Measurements from ENCODE around the gene MYO5A. TPM values are rescaled to one million over a fixed set of nuclear protein-coding genes. Genes with fewer than 3 reads are reported as not detected.

Gene MYO5A
- total and polyA plus RNA-seq, 9 donors, result 3.8 to 26.5 (median 15.1) TPM

DNA sequence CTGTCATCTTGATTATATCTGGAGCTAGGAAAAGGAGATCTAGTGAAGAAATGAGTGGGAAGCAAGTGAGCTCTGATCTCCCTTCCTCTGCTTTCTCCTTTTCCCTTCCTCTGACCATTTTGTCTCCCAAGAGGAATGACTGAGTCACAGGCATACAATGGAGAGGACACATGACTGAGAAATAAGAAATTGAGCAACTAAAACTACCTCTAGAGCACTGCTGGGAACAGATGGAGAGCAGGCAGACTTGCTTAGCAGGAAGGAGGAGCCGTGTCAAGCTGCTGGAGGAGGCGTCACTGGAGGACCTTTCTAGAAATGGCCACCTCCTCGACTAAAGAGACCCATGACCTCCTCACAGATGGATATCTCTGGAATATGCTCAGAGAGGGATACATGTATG is 166.2 kb downstream of the MYO5A start:
- no peaks in the 10 kb centered on the region for H3K36me3 ChIP-seq
- TF ChIP-seq, protein P1, sequence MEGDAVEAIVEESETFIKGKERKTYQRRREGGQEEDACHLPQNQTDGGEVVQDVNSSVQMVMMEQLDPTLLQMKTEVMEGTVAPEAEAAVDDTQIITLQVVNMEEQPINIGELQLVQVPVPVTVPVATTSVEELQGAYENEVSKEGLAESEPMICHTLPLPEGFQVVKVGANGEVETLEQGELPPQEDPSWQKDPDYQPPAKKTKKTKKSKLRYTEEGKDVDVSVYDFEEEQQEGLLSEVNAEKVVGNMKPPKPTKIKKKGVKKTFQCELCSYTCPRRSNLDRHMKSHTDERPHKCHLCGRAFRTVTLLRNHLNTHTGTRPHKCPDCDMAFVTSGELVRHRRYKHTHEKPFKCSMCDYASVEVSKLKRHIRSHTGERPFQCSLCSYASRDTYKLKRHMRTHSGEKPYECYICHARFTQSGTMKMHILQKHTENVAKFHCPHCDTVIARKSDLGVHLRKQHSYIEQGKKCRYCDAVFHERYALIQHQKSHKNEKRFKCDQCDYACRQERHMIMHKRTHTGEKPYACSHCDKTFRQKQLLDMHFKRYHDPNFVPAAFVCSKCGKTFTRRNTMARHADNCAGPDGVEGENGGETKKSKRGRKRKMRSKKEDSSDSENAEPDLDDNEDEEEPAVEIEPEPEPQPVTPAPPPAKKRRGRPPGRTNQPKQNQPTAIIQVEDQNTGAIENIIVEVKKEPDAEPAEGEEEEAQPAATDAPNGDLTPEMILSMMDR (IDR thresholded peaks at IDR 0.05), result no peak
- TF ChIP-seq POLR2A (IDR thresholded peaks at IDR 0.05) (no peak), EP300 (IDR thresholded peaks at IDR 0.05) (no peak)
- H3K27ac ChIP-seq, result no peak overlapping the region

DNA sequence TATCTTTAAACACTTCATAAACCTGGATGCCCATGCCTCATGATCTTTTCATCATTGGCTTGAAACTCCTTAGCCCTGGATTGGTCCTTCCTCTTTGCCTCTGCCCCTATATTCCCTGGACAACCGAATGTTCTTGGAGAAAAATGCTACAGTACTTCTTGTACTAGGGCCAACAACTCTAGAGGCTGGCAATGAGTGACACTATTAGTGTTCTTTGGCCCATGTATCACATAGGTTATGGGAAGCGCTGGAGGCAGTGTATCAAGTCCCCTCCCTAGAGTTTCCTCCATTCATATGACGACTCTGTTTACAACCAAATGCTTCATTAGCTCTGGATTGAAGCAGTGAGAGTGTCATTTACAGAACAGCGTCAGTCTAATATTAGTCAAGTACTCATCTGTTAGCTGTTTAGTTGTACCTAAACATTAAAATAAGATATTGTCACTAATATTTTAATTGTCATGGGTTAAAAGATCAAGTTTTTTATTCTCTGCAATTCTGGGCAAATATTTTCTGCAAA is 166.6 kb downstream of the MYO5A start:
- Histone ChIP-seq H3K36me3 (no peaks in the 10 kb centered on the region), H3K4me1 (ENCODE audit: insufficient read depth) (no peaks in the 10 kb centered on the region), H3K4me3 (no peak overlapping the region), H3K9me3 (no peaks in the 10 kb centered on the region), H3K27me3 (no peaks in the 10 kb centered on the region), H3K27ac (no peak overlapping the region)
- no peak for DNase-seq
- WGBS, 3 donors, result 89 to 95% (median 95%) methylated on average over 4 of the region's 4 CpGs
- intact Hi-C loops (cut with DNase I), result no loop called here
- TF ChIP-seq, protein P1 (IDR thresholded peaks at IDR 0.05), result no peak
- TF ChIP-seq POLR2A (IDR thresholded peaks at IDR 0.05) (no peak), EP300 (IDR thresholded peaks at IDR 0.05) (no peak)

More for the DNA sequence above, 166.2 kb downstream of the MYO5A start:
- no peaks in the 10 kb centered on the region for H3K4me1 ChIP-seq (ENCODE audit: insufficient read depth)
- no peak overlapping the region for H3K4me3 ChIP-seq
- H3K27me3 ChIP-seq, result no peaks in the 10 kb centered on the region
- intact Hi-C loops (cut with DNase I), result no loop called here
- DNase-seq, result no peak
- 87 to 90% (median 90%) methylated on average over 3 of the region's 3 CpGs for WGBS, 3 donors
- no peaks in the 10 kb centered on the region for H3K9me3 ChIP-seq

DNA sequence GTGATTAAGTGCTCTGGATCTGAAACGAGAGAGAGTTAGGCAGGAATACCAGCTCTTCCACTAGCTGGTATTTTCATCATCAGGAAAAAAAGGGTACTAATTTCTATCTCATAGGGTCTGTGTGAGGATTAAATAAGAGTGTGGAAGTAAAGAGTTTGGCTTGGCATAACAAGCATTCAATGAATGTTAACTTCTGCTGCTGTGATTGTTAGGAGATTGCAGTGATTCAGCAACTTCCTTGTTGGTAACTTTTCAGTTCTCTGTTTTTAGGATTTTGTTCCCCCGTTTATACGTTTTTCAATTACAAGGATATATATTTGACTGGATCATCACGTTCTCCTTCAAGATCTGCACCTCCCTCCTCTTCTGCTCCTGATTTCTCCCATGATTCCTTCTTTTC is 167.2 kb downstream of the MYO5A start:
- DNase-seq, result no peak
- Histone ChIP-seq H3K4me3 (no peak overlapping the region), H3K4me1 (ENCODE audit: insufficient read depth) (no peaks in the 10 kb centered on the region), H3K27ac (no peak overlapping the region), H3K27me3 (no peaks in the 10 kb centered on the region), H3K36me3 (no peaks in the 10 kb centered on the region), H3K9me3 (no peaks in the 10 kb centered on the region)
- intact Hi-C loops (cut with DNase I), result no loop called here
- WGBS, 3 donors, result 75 to 86% (median 79%) methylated on average over 4 of the region's 4 CpGs
- no peak for TF ChIP-seq EP300 (IDR thresholded peaks at IDR 0.05)
- TF ChIP-seq POLR2A (IDR thresholded peaks at IDR 0.05), result no peak
- TF ChIP-seq, protein P1 (IDR thresholded peaks at IDR 0.05), result no peak

DNA sequence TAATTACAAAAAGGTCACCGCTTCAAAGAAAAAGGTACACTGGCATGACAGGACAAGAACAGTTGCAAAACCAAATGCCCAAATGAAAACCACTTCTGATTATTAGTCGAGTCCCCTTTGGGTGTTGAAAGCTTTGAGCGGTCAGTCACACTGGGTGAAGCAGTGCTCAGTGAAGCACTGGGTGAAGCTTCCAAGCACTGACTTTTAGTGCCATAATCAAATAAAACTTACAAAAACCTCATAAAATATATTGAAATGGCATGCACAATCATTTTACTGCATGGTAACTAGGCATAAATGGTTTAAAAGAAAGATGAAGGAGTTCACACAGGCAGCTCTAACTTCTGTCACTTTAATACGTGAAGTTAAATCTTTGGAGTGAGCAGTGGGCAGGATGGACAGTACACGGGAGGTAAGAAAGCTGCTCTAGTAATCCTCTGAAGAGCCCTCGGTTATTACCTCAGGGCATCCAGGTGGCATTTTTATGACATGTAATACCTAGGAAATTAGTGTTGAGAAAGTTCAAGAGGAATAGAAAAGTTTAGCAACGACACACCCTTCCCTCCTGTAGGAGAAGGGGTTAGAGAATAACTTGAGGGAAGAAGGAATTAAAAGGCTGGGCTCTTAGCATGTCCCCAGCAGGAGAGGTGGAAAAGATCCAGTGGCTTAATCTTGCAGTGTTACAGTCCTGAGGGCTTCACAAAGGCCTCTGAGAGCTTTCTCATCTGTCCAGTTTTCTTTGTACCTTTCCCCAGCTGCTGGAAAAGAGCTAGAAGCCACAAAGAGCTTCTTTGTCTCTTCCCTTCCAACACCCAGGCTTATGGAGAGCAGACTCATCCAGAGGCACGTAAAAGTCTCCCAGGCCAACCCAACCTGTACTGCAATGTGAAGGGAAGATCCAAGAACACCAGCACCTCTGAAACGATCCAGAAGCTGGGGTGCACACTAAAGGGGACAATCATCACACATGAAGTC is 168.2 kb downstream of the MYO5A start:
- H3K4me3 ChIP-seq, result no peak overlapping the region
- intact Hi-C loops (cut with DNase I), result no loop called here
- no peaks in the 10 kb centered on the region for H3K36me3 ChIP-seq
- TF ChIP-seq EP300 (IDR thresholded peaks at IDR 0.05) (no peak), POLR2A (IDR thresholded peaks at IDR 0.05) (no peak)
- TF ChIP-seq, protein P1 (IDR thresholded peaks at IDR 0.05), result no peak
- no peaks in the 10 kb centered on the region for H3K4me1 ChIP-seq (ENCODE audit: insufficient read depth)
- no peaks in the 10 kb centered on the region for H3K27me3 ChIP-seq
- no peak for DNase-seq
- H3K9me3 ChIP-seq, result no peaks in the 10 kb centered on the region
- 90 to 93% (median 92%) methylated on average over 9 of the region's 9 CpGs for WGBS, 3 donors
- H3K27ac ChIP-seq, result no peak overlapping the region
